CD4-positive, alpha-beta memory T cell (primary cell): ENCODE measurements around the gene TVP23B. TPM values are rescaled to one million over a fixed set of nuclear protein-coding genes. Genes with fewer than 3 reads are reported as not detected.
"Not testable (repeated sequence)": the region's sequence is repeated elsewhere in the genome, so short reads cannot be mapped to it uniquely, and the experiment has no call there.

Source experiments
- CTCF ChIA-PET: fragments of 350-600 bp; sonication (Branson Sonifier 250); formaldehyde crosslinking; loops from one replicate; lab custom pipeline; 2021; ENCODE audit warnings: inconsistent platforms; ENCODE audit not compliant: partially characterized antibody; lab: Charles Lee
- POLR2A ChIA-PET: fragments of 350-600 bp; sonication (Branson Sonifier 250); formaldehyde crosslinking; loops from one replicate; lab custom pipeline; 2021; ENCODE audit not compliant: partially characterized antibody; lab: Charles Lee
- DNase-seq, 5 donors: peaks; one replicate each; pipeline versions ENCODE4 v3.0.0 to v3.0.0-alpha.2; 2020 to 2022; ENCODE audit warnings: mixed read lengths in 1 of 5
- H3K27ac ChIP-seq: one replicate; pipeline ENCODE4 v1.7.0; 2013; ENCODE audit warnings: low read depth, low read length
- H3K27me3 ChIP-seq: 2 replicates; pipeline ENCODE4 v1.7.0; 2013; ENCODE audit warnings: mild to moderate bottlenecking, low read length, moderate library complexity; ENCODE audit not compliant: insufficient read depth
- H3K36me3 ChIP-seq: 2 replicates; pipeline ENCODE4 v1.7.0; 2013; ENCODE audit warnings: mild to moderate bottlenecking, low read length, moderate library complexity; ENCODE audit not compliant: insufficient read depth
- H3K4me1 ChIP-seq: 2 replicates; pipeline ENCODE4 v1.7.0; 2013; ENCODE audit warnings: mild to moderate bottlenecking, low read length, moderate library complexity; ENCODE audit not compliant: insufficient read depth
- H3K4me3 ChIP-seq, 2 donors: one replicate each; pipeline ENCODE4 v1.7.0; 2013; ENCODE audit warnings: low read length in 2 of 2, mild to moderate bottlenecking in 1 of 2
- H3K9me3 ChIP-seq, 2 donors: one replicate each; pipeline ENCODE4 v1.7.0; 2013; ENCODE audit warnings: low read length in 2 of 2, control low read depth in 1 of 2; ENCODE audit not compliant: control insufficient read depth in 1 of 2
- H3K27ac Mint-ChIP-seq, 7 donors: one replicate each; pipeline ENCODE4 v1.8.0; 2020 to 2021; ENCODE audit warnings: mixed read lengths in 7 of 7, mild to moderate bottlenecking in 6 of 7, inconsistent platforms in 3 of 7, moderate library complexity in 3 of 7
- H3K27me3 Mint-ChIP-seq, 2 donors: one replicate each; pipeline ENCODE4 v1.8.0; 2020 to 2021; ENCODE audit warnings: mixed read lengths in 2 of 2
- H3K36me3 Mint-ChIP-seq, 2 donors: one replicate each; pipeline ENCODE4 v1.8.0; 2020 to 2021; ENCODE audit warnings: mixed read lengths in 2 of 2, inconsistent platforms in 1 of 2, mild to moderate bottlenecking in 1 of 2
- H3K4me1 Mint-ChIP-seq, 4 donors: one replicate each; pipeline ENCODE4 v1.8.0; 2020 to 2021; ENCODE audit warnings: mixed read lengths in 4 of 4, mild to moderate bottlenecking in 1 of 4
- H3K4me3 Mint-ChIP-seq, 8 donors: one replicate each; pipeline ENCODE4 v1.8.0; 2020 to 2021; ENCODE audit warnings: mixed read lengths in 8 of 8, mild to moderate bottlenecking in 7 of 8, moderate library complexity in 6 of 8, inconsistent platforms in 3 of 8
- H3K9me3 Mint-ChIP-seq, 8 donors: one replicate each; pipeline ENCODE4 v1.8.0; 2020 to 2021; ENCODE audit warnings: mixed read lengths in 8 of 8, mild to moderate bottlenecking in 5 of 8, inconsistent platforms in 3 of 8, moderate library complexity in 1 of 8
- intact Hi-C: fragments of 100-400 bp; cut with micrococcal nuclease; formaldehyde crosslinking; loops from one replicate; pipeline ENCODE4 v1.15.1; 2023
- polyA plus RNA-seq, 2 donors: library from polyadenylated mRNA; unstranded; fragments of 300-500 nt; fragmentation: Illumina TruSeq; gene quantifications; one replicate each; pipeline ENCODE4 v1.2.3, GENCODE V29; 2021
- total RNA-seq, 2 experiments: library from RNA; stranded (reverse); gene quantifications; one replicate each; pipeline ENCODE4 v1.2.3, GENCODE V29; 2021

The TVP23B gene
- total and polyA plus RNA-seq, 4 experiments from 2014 or later: 37.3 to 69.0 (median 45.8) TPM

DNA sequence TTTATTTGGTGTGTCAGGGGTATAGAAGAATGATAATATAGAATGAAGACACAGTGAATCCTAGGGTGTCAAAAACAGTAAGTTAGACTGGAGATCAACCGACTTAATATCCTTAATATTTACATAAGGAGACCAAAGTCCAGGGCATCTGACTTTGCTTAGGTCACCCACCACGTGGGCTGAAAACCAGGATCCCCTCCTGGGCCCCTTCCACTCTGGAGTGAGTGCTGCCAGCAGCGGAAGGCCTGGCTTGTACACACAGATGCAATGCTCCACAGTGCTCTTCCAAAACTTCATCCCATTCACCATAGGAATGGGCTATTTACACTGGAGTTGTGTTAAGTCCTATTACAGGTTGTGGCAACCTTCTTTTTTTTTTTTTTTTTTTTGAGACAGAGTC lies 34.4 kb upstream of the TVP23B start:
- DNase-seq, H3K27me3 Mint-ChIP-seq, H3K27ac Mint-ChIP-seq, H3K4me1 Mint-ChIP-seq, H3K36me3 ChIP-seq, intact Hi-C loops, H3K4me1 ChIP-seq, H3K27ac ChIP-seq, H3K9me3 ChIP-seq, H3K4me3 ChIP-seq, H3K4me3 Mint-ChIP-seq, H3K27me3 ChIP-seq, POLR2A ChIA-PET, H3K36me3 Mint-ChIP-seq, H3K9me3 Mint-ChIP-seq, CTCF ChIA-PET: not testable (repeated sequence)

DNA sequence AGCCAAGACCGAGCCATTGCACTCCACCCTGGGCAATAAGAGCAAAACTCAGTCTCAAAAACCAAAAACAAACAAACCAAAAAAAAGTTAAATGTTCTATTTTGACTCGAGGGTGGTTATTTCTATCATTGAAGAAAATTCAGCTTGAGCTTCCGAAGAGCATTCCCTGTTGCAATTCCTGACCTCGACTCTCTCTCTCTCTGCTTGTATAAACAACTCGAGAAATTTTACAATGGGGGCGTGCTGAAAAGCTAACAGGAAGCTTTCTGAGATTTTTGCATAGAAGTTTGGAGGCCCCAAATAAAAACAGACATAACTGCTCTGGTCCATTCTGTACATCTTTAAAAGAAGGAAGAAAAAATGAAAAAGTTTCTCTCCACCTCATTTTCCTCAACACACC lies 33.5 kb upstream of the TVP23B start:
- H3K36me3 Mint-ChIP-seq, H3K9me3 Mint-ChIP-seq, H3K4me3 ChIP-seq, DNase-seq, CTCF ChIA-PET, H3K9me3 ChIP-seq, H3K4me1 ChIP-seq, H3K36me3 ChIP-seq, H3K27me3 ChIP-seq, H3K4me1 Mint-ChIP-seq, H3K4me3 Mint-ChIP-seq, POLR2A ChIA-PET, intact Hi-C loops, H3K27ac ChIP-seq, H3K27ac Mint-ChIP-seq, H3K27me3 Mint-ChIP-seq: not testable (repeated sequence)

DNA sequence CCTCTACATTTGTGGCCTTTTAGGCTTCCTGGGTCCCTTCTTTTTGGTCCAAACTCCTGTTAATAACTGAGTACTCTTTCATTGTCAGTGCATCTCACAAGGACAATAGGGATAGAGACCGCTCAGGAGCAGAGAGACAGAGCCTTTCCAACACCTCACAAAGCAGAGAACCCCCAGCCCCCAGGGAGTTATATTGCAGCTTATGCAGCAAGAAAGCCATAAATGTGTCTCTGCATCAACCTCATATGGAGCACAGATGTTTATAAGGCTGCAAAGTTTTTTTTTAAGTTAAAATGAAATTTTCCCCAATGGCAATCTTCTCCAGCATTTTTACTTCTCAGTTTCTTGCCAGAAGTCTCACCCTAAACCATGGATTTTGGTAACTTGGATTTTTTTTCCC lies 30.7 kb upstream of the TVP23B start:
- POLR2A ChIA-PET, H3K36me3 Mint-ChIP-seq: not testable (repeated sequence)

DNA sequence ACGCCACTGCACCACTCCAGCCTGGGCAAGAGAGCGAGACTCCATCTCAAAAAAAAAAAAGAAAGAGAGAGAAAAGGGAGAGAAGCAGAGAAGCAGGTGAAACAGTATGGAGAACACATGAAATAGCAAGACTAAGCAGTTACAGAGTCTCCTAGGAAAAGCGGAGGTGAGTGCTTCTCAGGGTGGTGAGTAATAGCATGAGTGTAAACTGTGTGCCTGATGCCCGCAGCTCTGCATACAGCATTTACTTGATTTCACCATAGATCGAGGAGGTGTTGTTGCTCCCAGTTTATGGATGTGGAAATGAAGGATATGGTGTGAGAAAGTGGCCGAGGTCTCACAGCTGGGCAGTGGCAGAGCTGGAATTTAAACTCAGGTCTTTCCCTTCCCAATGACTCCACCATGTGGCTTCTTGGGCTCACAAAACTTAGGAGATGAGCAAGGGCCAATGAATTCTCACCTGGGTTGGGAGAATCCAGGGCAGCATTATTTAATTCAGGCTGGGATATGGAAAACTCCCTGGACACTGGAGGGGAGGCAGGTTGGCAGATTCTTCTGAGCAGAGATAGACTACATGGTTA lies 27.1 kb upstream of the TVP23B start:
- H3K36me3 Mint-ChIP-seq, CTCF ChIA-PET, H3K4me3 ChIP-seq, H3K4me1 ChIP-seq, H3K4me3 Mint-ChIP-seq, POLR2A ChIA-PET, H3K27ac ChIP-seq, intact Hi-C loops, H3K36me3 ChIP-seq, H3K4me1 Mint-ChIP-seq, H3K9me3 ChIP-seq, DNase-seq, H3K9me3 Mint-ChIP-seq, H3K27me3 Mint-ChIP-seq, H3K27me3 ChIP-seq: not testable (repeated sequence)
- peak overlapping the region in 1 of 7 donors; percentile 35 for H3K27ac Mint-ChIP-seq

More for the DNA sequence above, 30.7 kb upstream of the TVP23B start:
- H3K4me1 ChIP-seq, H3K27ac Mint-ChIP-seq, H3K36me3 ChIP-seq, H3K27ac ChIP-seq, DNase-seq, H3K27me3 Mint-ChIP-seq, intact Hi-C loops, H3K4me1 Mint-ChIP-seq, H3K27me3 ChIP-seq, CTCF ChIA-PET, H3K4me3 ChIP-seq, H3K4me3 Mint-ChIP-seq, H3K9me3 Mint-ChIP-seq, H3K9me3 ChIP-seq: not testable (repeated sequence)

DNA sequence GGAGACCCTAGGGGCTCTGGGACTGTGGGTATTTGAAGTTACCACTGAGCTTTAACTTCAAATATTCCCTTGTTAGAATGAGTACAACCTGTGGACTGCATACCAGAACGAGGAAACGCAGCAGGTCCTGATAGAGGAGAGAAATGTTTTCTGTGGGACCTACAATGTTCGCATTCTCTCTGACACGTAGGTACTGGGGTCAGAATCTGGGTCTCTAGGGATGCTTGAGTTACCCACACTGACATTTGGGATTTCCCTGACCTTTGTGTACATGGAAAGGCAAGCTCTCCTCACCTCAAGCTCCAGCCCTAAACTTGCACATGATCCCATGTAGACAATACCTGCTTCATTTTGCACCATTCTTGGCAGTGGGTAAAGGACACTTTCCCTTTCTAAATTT lies 25.0 kb upstream of the TVP23B start:
- H3K9me3 Mint-ChIP-seq, H3K27me3 ChIP-seq, H3K4me1 Mint-ChIP-seq, POLR2A ChIA-PET, intact Hi-C loops, H3K36me3 Mint-ChIP-seq, CTCF ChIA-PET, H3K4me3 ChIP-seq, H3K36me3 ChIP-seq, DNase-seq, H3K27ac Mint-ChIP-seq, H3K27me3 Mint-ChIP-seq, H3K4me3 Mint-ChIP-seq, H3K4me1 ChIP-seq, H3K9me3 ChIP-seq, H3K27ac ChIP-seq: not testable (repeated sequence)

DNA sequence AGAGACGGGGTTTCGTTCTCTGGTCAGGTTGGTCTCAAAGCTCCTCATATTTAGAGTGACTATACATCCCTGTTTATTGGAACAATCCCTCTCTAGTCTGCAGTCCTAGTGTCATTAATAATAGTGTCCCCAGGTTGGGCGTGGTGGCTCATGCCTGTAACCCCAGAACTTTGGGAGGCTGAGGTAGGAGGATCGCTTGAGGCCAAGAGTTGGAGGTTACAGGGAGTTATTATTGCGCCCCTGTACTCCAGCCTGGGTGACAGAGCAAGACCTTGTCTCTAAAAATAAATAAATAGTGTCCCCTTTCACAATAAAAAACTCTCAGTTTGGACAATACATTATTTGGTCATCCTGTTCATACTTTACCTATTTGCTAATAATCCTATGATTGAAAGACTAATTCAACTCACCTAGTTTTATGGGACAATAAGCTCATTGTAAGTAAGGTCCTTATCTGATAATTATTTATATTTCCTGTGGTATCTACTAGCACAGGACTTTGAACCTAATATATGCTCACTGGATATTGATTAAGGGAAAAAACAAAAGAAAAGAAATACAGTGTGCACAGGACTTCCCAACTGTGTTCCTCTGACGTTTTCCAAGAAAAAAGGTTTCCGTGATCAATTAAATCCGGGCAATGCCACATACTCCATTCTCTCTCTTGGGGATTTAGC lies 23.5 kb upstream of the TVP23B start:
- DNase-seq, H3K4me1 ChIP-seq, POLR2A ChIA-PET, CTCF ChIA-PET, intact Hi-C loops, H3K4me1 Mint-ChIP-seq, H3K4me3 ChIP-seq, H3K36me3 ChIP-seq, H3K36me3 Mint-ChIP-seq, H3K9me3 Mint-ChIP-seq, H3K27ac ChIP-seq, H3K4me3 Mint-ChIP-seq, H3K27me3 ChIP-seq, H3K27ac Mint-ChIP-seq, H3K9me3 ChIP-seq, H3K27me3 Mint-ChIP-seq: not testable (repeated sequence)

DNA sequence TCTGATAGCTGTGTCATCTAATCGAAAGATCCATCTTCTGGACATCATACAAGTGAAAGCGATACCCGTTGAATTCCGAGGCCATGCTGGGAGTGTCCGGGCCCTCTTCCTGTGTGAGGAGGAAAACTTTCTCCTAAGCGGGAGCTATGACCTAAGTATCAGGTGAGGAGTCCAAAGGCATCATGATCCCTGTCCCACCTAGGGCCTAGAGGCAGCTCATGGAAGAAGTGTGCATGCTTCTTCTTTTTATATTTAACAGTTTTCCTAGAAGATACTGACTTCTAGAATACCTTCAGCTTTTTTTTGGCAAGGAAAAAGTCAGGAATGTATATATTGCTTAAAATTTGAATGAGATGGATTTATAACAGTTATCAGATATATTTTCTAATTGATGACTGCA lies 22.6 kb upstream of the TVP23B start:
- H3K27me3 Mint-ChIP-seq, intact Hi-C loops, H3K4me1 ChIP-seq, H3K4me3 Mint-ChIP-seq, POLR2A ChIA-PET, DNase-seq, H3K36me3 ChIP-seq, H3K4me1 Mint-ChIP-seq, H3K27me3 ChIP-seq, H3K4me3 ChIP-seq, H3K36me3 Mint-ChIP-seq, H3K27ac Mint-ChIP-seq, CTCF ChIA-PET, H3K27ac ChIP-seq, H3K9me3 ChIP-seq, H3K9me3 Mint-ChIP-seq: not testable (repeated sequence)

DNA sequence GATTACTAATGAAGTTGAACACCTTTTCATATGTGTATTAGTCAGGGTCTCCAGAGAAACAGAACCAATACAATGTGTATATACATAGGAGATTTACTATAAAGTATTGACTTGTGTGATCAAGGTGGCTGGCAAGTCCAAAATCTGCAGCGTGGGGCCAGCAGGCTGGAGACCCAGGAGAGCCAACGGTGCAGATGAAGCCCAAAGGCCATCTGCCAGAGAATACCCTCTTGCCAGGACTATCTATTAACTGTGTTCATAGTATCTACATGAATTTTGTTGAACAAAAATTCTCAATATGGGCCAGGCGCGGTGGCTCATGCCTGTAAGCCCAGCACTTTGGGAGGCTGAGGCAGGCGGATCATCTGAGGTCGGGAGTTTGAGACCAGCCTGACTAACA lies 20.8 kb upstream of the TVP23B start:
- H3K27ac Mint-ChIP-seq, intact Hi-C loops, H3K9me3 ChIP-seq, H3K27me3 Mint-ChIP-seq, H3K4me1 Mint-ChIP-seq, H3K4me3 ChIP-seq, H3K36me3 ChIP-seq, H3K9me3 Mint-ChIP-seq, H3K27ac ChIP-seq, CTCF ChIA-PET, H3K27me3 ChIP-seq, POLR2A ChIA-PET, DNase-seq, H3K4me1 ChIP-seq, H3K36me3 Mint-ChIP-seq, H3K4me3 Mint-ChIP-seq: not testable (repeated sequence)
